DND-41 (cell line): ENCODE measurements around the gene FIGNL2.

Experiments
- CTCF ChIP-seq: IDR thresholded peaks from 2 replicates; pipeline ENCODE4 v1.5.1; 2012; ENCODE audit warnings: borderline replicate concordance, low read length, moderate library complexity, mild to moderate bottlenecking; ENCODE audit not compliant: poor library complexity, severe bottlenecking; ENCODE audit errors: extremely low read depth
- EZH2 ChIP-seq: IDR thresholded peaks from 3 replicates; pipeline ENCODE4 v1.6.1; 2012; ENCODE audit warnings: borderline replicate concordance, low read depth, mild to moderate bottlenecking, moderate library complexity, low read length, inconsistent platforms; ENCODE audit not compliant: severe bottlenecking

GRCh38 chr12:51848326-51848727 lies at the start of gene FIGNL2:
- TF ChIP-seq CTCF (no peak), EZH2 (no peak)
